ENCODE data around the gene RAD21L1. TPM values are rescaled to one million over a fixed set of nuclear protein-coding genes. Genes with fewer than 3 reads are reported as not detected.
A peak's percentile ranks its signal among the peaks of the same experiment; 100 is the strongest.

RAD21L1 gene
- total and polyA plus RNA-seq, 2 of the 8 experiments (the other 6 are each of a cell fraction or from before 2014, with no cell fraction given) = 0.06 to 0.26 TPM

DNA sequence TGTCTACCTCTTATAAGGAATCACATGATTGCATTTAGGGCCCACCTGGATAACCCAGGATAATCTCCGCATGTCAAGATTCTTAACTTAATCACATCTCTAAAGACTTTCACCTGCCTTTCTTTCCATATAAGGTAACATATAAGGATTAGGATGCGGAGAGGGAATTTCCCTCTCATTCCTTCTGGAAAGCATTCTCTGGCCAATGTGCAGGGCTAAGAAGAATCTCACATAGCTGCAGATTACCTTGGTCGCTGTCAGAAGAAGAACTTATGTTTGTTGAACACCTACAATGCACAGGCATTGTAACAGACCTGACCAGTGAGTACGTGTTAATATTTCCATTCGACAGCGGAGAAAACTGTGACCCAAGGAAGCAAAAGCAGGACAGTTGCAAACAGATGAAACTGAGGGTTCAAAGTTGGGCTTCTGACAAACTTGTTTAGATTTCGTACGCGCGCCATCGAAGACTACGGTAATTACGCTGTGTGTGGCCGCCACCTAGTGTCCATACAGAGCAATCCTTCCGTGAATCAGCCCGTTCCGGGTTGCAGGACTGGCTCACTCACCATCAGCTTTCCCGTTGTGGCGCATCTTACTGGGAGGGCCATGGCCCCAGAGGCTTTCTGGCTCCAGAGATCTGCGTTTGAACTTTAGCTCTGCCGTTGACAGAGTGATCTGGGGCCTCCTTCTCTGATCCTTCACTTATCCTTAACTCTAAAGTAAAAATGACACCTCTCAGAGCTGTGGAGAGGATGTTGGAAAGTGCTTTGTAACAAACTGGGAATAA, 13.0 kb upstream of the RAD21L1 start:
- Histone ChIP-seq H2AK5ac (ENCODE audit: low read depth, low read length) (no peak overlapping the region), H2BK15ac (ENCODE audit: low read length) (no peak overlapping the region), H3K79me2 (ENCODE audit: control insufficient read depth in 1 of 2, insufficient read depth in 2 of 2, low read length in 2 of 2) (no peaks in the 10 kb centered on the region), H3K36me3 (ENCODE audit: control insufficient read depth in 2 of 4, insufficient read depth in 4 of 4, low read length in 3 of 4) (no peaks in the 10 kb centered on the region), H3K4me2 (ENCODE audit: insufficient read depth in 1 of 2, low read depth in 2 of 2, low read length in 2 of 2) (peak overlapping the region in 1 of 2 experiments; percentile 24; a peak in 3 of 4 replicates), H3K23ac (ENCODE audit: insufficient read length) (no peak overlapping the region), H3K79me1 (ENCODE audit: low read depth, low read length) (no peaks in the 10 kb centered on the region), H3K18ac (ENCODE audit: extremely low read depth, low read length) (no peak overlapping the region), H2BK12ac (ENCODE audit: low read depth, low read length) (no peak overlapping the region), H3K23me2 (ENCODE audit: low read depth, low read length) (no peaks in the 10 kb centered on the region), H3K4me3 (ENCODE audit: extremely low read depth in 1 of 4, insufficient read depth in 2 of 4, low read depth in 3 of 4, low read length in 4 of 4) (no peak overlapping the region), H4K8ac (ENCODE audit: extremely low read depth, insufficient read depth, low read length) (peak overlapping the region; percentile 17; the same call in 1 of the 2 replicates), H2BK120ac (replicated peaks; ENCODE audit: low read depth, low read length) (no peak overlapping the region), H3K9me3 (ENCODE audit: insufficient read depth in 2 of 2, low read depth in 1 of 2, low read length in 1 of 2) (no peaks in the 10 kb centered on the region), H4K20me1 (replicated peaks in 1 of 2; ENCODE audit: control insufficient read depth in 1 of 2, insufficient read depth in 2 of 2, low read length in 2 of 2) (no peaks in the 10 kb centered on the region), H2BK5ac (ENCODE audit: low read depth, low read length) (no peak overlapping the region), H2BK20ac (ENCODE audit: low read length) (no peak overlapping the region), H3K9ac (replicated peaks in 1 of 4; ENCODE audit: extremely low read depth in 1 of 4, low read depth in 3 of 4, low read length in 3 of 4) (no peak overlapping the region), H3K27me3 (replicated peaks in 1 of 4; ENCODE audit: control insufficient read depth in 3 of 4, extremely low read depth in 1 of 4, insufficient read depth in 3 of 4, low read length in 3 of 4) (0 out of 7 replicates have a peak, but pooled peaks cover 0 to 3% (median 0%) of the 10 kb centered on the region in 4 experiments), H3K4me1 (replicated peaks in 1 of 4; ENCODE audit: control insufficient read depth in 3 of 4, insufficient read depth in 4 of 4, low read length in 3 of 4) (peaks cover 0 to 10% (median 0%) of the 10 kb centered on the region in 4 experiments; a peak in 3 of 7 replicates), H4K5ac (ENCODE audit: insufficient read length, low read depth, low read length) (no peak overlapping the region), H4K91ac (replicated peaks; ENCODE audit: insufficient read length, low read length) (no peak overlapping the region), H3K14ac (ENCODE audit: insufficient read length) (no peak overlapping the region), H3K4ac (replicated peaks; ENCODE audit: insufficient read length, low read depth, low read length) (no peak overlapping the region), H2AFZ (ENCODE audit: low read length) (peak overlapping the region; percentile 91), H3K27ac (ENCODE audit: low read depth, low read length) (no peak overlapping the region), H3K56ac (replicated peaks; ENCODE audit: insufficient read length, low read depth, low read length) (no peak overlapping the region)
- ChIA-PET CTCF (ENCODE audit: partially characterized antibody) (interaction anchor here (0.7 to 11.9 kb wide), 20 partner anchors 13 to 256 kb away, joined by 3 to 101 read pairs (median 5); partner anchors contain the start of genes RAD21L1 and TMEM74B), POLR2A (ENCODE audit: partially characterized antibody) (interaction anchor here (1.0 to 2.4 kb wide), 3 partner anchors 12 to 37 kb away, joined by 3 to 7 read pairs (median 4); partner anchors contain the start of gene RAD21L1)
- DNase-seq (ENCODE audit: low read depth in 1 of 2, low spot score in 2 of 2) (peak; percentile 53 to 77), FAIRE-seq (peak; percentile 70)
- WGBS, 2 experiments (ENCODE audit: extremely low coverage in 1 of 2, insufficient coverage in 1 of 2, insufficient read length in 1 of 2, insufficient replicate concordance in 2 of 2, low coverage in 1 of 2, low lambda C conversion rate in 2 of 2, missing lambda C conversion rate in 1 of 2) = 16% methylated on average over 21 of the region's 21 CpGs; no CpG with 5 or more reads in 1 of the 2 experiments
- TF ChIP-seq CREB1 (IDR thresholded peaks at IDR 0.05) (0 out of 2 replicates have a peak, but pooled peaks have one; percentile 26), CTBP2 (IDR thresholded peaks at IDR 0.05; ENCODE audit: borderline replicate concordance, insufficient read depth, insufficient read length, low read length) (no peak)

Measured in H1 (cell line).